GM23248 (cell line): ENCODE data around the gene MMP23B. TPM values are rescaled to one million over a fixed set of nuclear protein-coding genes. Genes with fewer than 3 reads are reported as not detected.

Experiments used
- DNase-seq: peaks from one replicate; pipeline ENCODE4 v3.0.0-alpha.2; 2015
- H2AFZ ChIP-seq: fragments of 200-600 bp; sonication (generic); 2 replicates; pipeline ENCODE4 v1.6.1; 2016; ENCODE audit warnings: antibody characterized with exemption
- H3F3A ChIP-seq: fragments of 200-600 bp; sonication (generic); 2 replicates; pipeline ENCODE4 v1.6.1; 2016; ENCODE audit warnings: mild to moderate bottlenecking, antibody characterized with exemption, mixed run types; ENCODE audit not compliant: insufficient read depth
- H3K27ac ChIP-seq: fragments of 200-600 bp; sonication (generic); 2 replicates; pipeline ENCODE4 v1.5.1; 2016; ENCODE audit warnings: mild to moderate bottlenecking
- H3K27me3 ChIP-seq: fragments of 200-600 bp; sonication (generic); replicated peaks from 2 replicates; pipeline ENCODE4 v1.6.1; 2016; ENCODE audit warnings: mild to moderate bottlenecking; ENCODE audit not compliant: insufficient read depth
- H3K36me3 ChIP-seq: fragments of 200-600 bp; sonication (generic); 2 replicates; pipeline ENCODE4 v1.6.1; 2016; ENCODE audit warnings: low read depth, mild to moderate bottlenecking
- H3K4me1 ChIP-seq: fragments of 200-600 bp; sonication (generic); 2 replicates; pipeline ENCODE4 v1.6.1; 2016; ENCODE audit warnings: mild to moderate bottlenecking; ENCODE audit not compliant: insufficient read depth
- H3K4me2 ChIP-seq: fragments of 200-600 bp; sonication (generic); one replicate; pipeline ENCODE4 v1.6.1; 2016; ENCODE audit warnings: mild to moderate bottlenecking; ENCODE audit not compliant: unreplicated experiment
- H3K4me3 ChIP-seq: fragments of 200-600 bp; sonication (generic); 2 replicates; pipeline ENCODE4 v1.5.1; 2016; ENCODE audit warnings: mild to moderate bottlenecking
- H3K79me2 ChIP-seq: fragments of 200-600 bp; sonication (generic); 2 replicates; pipeline ENCODE4 v1.6.1; 2016; ENCODE audit warnings: mild to moderate bottlenecking; ENCODE audit not compliant: insufficient read depth
- H3K9ac ChIP-seq: fragments of 200-600 bp; sonication (generic); 2 replicates; pipeline ENCODE4 v1.6.1; 2016; ENCODE audit warnings: mild to moderate bottlenecking
- H3K9me2 ChIP-seq: fragments of 200-600 bp; sonication (generic); 2 replicates; pipeline ENCODE4 v1.6.1; 2016; ENCODE audit warnings: mixed run types, mild to moderate bottlenecking, moderate library complexity; ENCODE audit not compliant: insufficient read depth
- H3K9me3 ChIP-seq: fragments of 200-600 bp; sonication (generic); one replicate; pipeline ENCODE4 v1.6.1; 2017; ENCODE audit warnings: low read depth
- H4K20me1 ChIP-seq: fragments of 200-600 bp; sonication (generic); 2 replicates; pipeline ENCODE4 v1.6.0; 2016; ENCODE audit not compliant: insufficient read depth
- EZH2 ChIP-seq: fragments of 200-600 bp; sonication (generic); IDR thresholded peaks from 2 replicates; pipeline ENCODE4 v1.6.1; 2018; ENCODE audit warnings: antibody characterized with exemption, mild to moderate bottlenecking; ENCODE audit not compliant: insufficient read depth, poor library complexity, severe bottlenecking
- EZH2phosphoT487 ChIP-seq: fragments of 200-600 bp; sonication (generic); IDR thresholded peaks from 2 replicates; pipeline ENCODE4 v1.6.1; 2018; ENCODE audit warnings: antibody characterized with exemption, moderate library complexity, mild to moderate bottlenecking, low read depth; ENCODE audit not compliant: insufficient read depth
- WGBS, 2 experiments: methylation state at CpG; one replicate each; pipeline ENCODE4 v1.1.6; 2015 to 2017; ENCODE audit warnings: low lambda C conversion rate in 2 of 2, low coverage in 1 of 2; ENCODE audit errors: missing lambda C conversion rate in 2 of 2; 5-methylcytosine and 5-hydroxymethylcytosine counted together
- in situ Hi-C: fragments of 300-500 bp; cut with MboI; formaldehyde crosslinking; loops from 2 replicates; pipeline ENCODE4 v1.15.0; 2020
- polyA plus RNA-seq: library from polyadenylated mRNA; unstranded; fragments of >200 nt; fragmentation: Nextera tagmentation; extraction: Ambion mirVana; gene quantifications from 2 replicates; pipeline ENCODE4 v1.2.1, GENCODE V29; 2016
- total RNA-seq: library from RNA; depleted of rRNA; stranded (reverse); fragments of >200 nt; shearing (Covaris generic); gene quantifications from 2 replicates; pipeline ENCODE4 v1.2.3, GENCODE V29; 2014; rRNA removed

The MMP23B gene
- total and polyA plus RNA-seq, 2 experiments from 2014 or later = 1.1 TPM; not detected in 1

DNA sequence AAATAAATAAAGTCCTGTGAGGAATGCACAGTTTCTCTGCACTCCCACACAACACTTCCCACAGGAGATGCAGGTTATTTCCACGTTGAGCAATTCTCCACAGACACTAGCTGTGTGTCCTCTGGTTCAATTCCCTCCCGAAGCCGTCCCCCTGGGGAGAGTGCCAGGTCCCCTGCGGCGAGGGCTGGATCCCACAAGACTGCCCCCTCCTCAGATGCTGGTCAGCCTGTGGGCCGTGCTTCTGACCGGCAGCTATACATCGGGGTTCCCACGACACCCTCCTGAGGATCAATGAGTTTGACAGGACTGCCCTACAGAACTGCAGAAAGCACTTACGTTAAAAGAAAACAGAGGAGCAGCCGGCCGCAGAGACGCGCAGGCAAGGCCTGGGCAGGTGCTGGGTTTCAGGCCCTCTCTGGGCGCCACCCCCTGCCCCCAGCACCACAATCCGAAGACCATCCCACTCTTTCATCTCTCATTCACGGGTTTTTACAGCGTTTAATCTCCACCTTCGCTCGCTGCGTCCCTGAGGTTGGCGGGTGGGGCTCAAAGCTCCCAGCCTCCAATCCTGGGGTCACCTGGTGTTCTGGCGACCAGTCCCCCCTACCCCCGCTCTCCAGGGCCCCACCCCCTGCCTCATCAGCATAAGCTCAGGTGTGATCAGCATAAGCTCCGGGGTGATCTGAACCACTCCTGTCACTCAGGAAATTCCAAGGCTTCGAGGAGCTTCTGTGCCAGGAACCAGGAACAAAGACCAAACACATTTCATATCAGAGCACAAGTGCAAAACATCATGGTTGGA lies 51.3 kb downstream of the MMP23B start:
- Histone ChIP-seq H3K27ac (no peak overlapping the region), H3K27me3 (no peaks in the 10 kb centered on the region), H3K36me3 (no peaks in the 10 kb centered on the region), H2AFZ (no peak overlapping the region), H3K9ac (no peak overlapping the region), H3F3A (no peaks in the 10 kb centered on the region), H3K79me2 (peaks cover 96% of the 10 kb centered on the region), H3K9me3 (no peaks in the 10 kb centered on the region), H3K4me2 (no peak overlapping the region), H3K4me1 (peaks cover 9% of the 10 kb centered on the region), H3K4me3 (no peak overlapping the region), H3K9me2 (no peaks in the 10 kb centered on the region), H4K20me1 (no peaks in the 10 kb centered on the region)
- 72 to 78% methylated on average over 26 of the region's 26 CpGs for WGBS, 2 experiments
- no peak for TF ChIP-seq EZH2
- TF ChIP-seq EZH2phosphoT487 = no peak
- in situ Hi-C loops = no loop called here
- DNase-seq = no peak

Other genes starting within 250 kb of the MMP23B start
- 150 and 185 TPM in 2 replicates for gene CCNL2, start 232.8 kb upstream of the MMP23B start, total RNA-seq
- gene CCNL2, start 232.8 kb upstream of the MMP23B start, polyA plus RNA-seq = 151 and 199 TPM in 2 replicates
- 88.9 and 105 TPM in 2 replicates for gene MRPL20, start 224.9 kb upstream of the MMP23B start, total RNA-seq
- 176 and 181 TPM in 2 replicates for gene MRPL20, start 224.9 kb upstream of the MMP23B start, polyA plus RNA-seq
- 0.51 and 0.97 TPM in 2 replicates for gene ANKRD65, start 210.9 kb upstream of the MMP23B start, total RNA-seq
- gene ANKRD65, start 210.9 kb upstream of the MMP23B start, polyA plus RNA-seq = 0.44 and 0.70 TPM in 2 replicates
- 1.4 and 2.3 TPM in 2 replicates for gene VWA1, start 196.5 kb upstream of the MMP23B start, total RNA-seq
- 0.60 and 1.3 TPM in 2 replicates for gene VWA1, start 196.5 kb upstream of the MMP23B start, polyA plus RNA-seq
- gene ATAD3C, start 182.5 kb upstream of the MMP23B start, total RNA-seq = not detected in 2 replicates
- gene ATAD3C, start 182.5 kb upstream of the MMP23B start, polyA plus RNA-seq = 0.51 TPM in 1 of 2 replicates, not detected in the other
- 20.2 and 34.7 TPM in 2 replicates for gene ATAD3B, start 160.4 kb upstream of the MMP23B start, total RNA-seq
- gene ATAD3B, start 160.4 kb upstream of the MMP23B start, polyA plus RNA-seq = 11.6 and 12.1 TPM in 2 replicates
- 45.8 and 54.5 TPM in 2 replicates for gene ATAD3A, start 120.0 kb upstream of the MMP23B start, total RNA-seq
- 42.8 and 44.9 TPM in 2 replicates for gene ATAD3A, start 120.0 kb upstream of the MMP23B start, polyA plus RNA-seq
- 1.1 and 3.3 TPM in 2 replicates for gene TMEM240, start 91.5 kb upstream of the MMP23B start, total RNA-seq
- 0.44 and 0.76 TPM in 2 replicates for gene TMEM240, start 91.5 kb upstream of the MMP23B start, polyA plus RNA-seq
- 60.8 and 69.2 TPM in 2 replicates for gene SSU72, start 57.3 kb upstream of the MMP23B start, total RNA-seq
- gene SSU72, start 57.3 kb upstream of the MMP23B start, polyA plus RNA-seq = 195 and 204 TPM in 2 replicates
- 7.7 and 9.8 TPM in 2 replicates for gene FNDC10, start 32.0 kb upstream of the MMP23B start, total RNA-seq
- gene FNDC10, start 32.0 kb upstream of the MMP23B start, polyA plus RNA-seq = 3.1 and 3.9 TPM in 2 replicates
- gene MIB2, start 16.7 kb upstream of the MMP23B start, total RNA-seq = 70.5 and 100 TPM in 2 replicates
- 29.2 and 30.3 TPM in 2 replicates for gene MIB2, start 16.7 kb upstream of the MMP23B start, polyA plus RNA-seq
- gene CDK11B, start 26.8 kb downstream of the MMP23B start, total RNA-seq = 8.2 and 11.7 TPM in 2 replicates
- gene CDK11B, start 26.8 kb downstream of the MMP23B start, polyA plus RNA-seq = 18.2 and 19.1 TPM in 2 replicates
- gene SLC35E2B, start 60.6 kb downstream of the MMP23B start, total RNA-seq = 32.5 and 38.3 TPM in 2 replicates
- 22.2 and 23.4 TPM in 2 replicates for gene SLC35E2B, start 60.6 kb downstream of the MMP23B start, polyA plus RNA-seq
- gene CDK11A, start 92.2 kb downstream of the MMP23B start, total RNA-seq = 5.1 and 14.4 TPM in 2 replicates
- 18.9 and 20.0 TPM in 2 replicates for gene CDK11A, start 92.2 kb downstream of the MMP23B start, polyA plus RNA-seq
- 43.0 and 45.4 TPM in 2 replicates for gene NADK, start 146.3 kb downstream of the MMP23B start, total RNA-seq
- 43.1 and 43.9 TPM in 2 replicates for gene NADK, start 146.3 kb downstream of the MMP23B start, polyA plus RNA-seq